HepG2 (cell line): Measurements from ENCODE around the gene SUPT6H. TPM values are rescaled to one million over a fixed set of nuclear protein-coding genes. Genes with fewer than 3 reads are reported as not detected.
A peak's percentile ranks its signal among the peaks of the same experiment; 100 is the strongest.

ENCODE experiments used
- DMAP1 ChIP-seq: IDR thresholded peaks from 2 replicates; pipeline ENCODE4 v1.6.1; 2016
- IRF2 ChIP-seq: IDR thresholded peaks from 2 replicates; pipeline ENCODE4 v1.6.1; 2018; ENCODE audit warnings: missing genetic modification reagents, missing compliant biosample characterization
- PHF5A ChIP-seq: IDR thresholded peaks from one replicate; pipeline ENCODE4 v1.6.1; 2018; ENCODE audit warnings: low read depth, missing genetic modification reagents; ENCODE audit not compliant: unreplicated experiment
- TRIM24 ChIP-seq: sonication (generic); formaldehyde crosslinking; IDR thresholded peaks from 2 replicates; pipeline ENCODE4 v1.8.0; 2022; ENCODE audit warnings: mild to moderate bottlenecking, missing genetic modification reagents
- ZFX ChIP-seq: sonication (generic); formaldehyde crosslinking; IDR thresholded peaks from 2 replicates; pipeline ENCODE4 v1.4.0; 2020; ENCODE audit warnings: mild to moderate bottlenecking, low read depth, missing genetic modification reagents, moderate library complexity
- ZNF253 ChIP-seq: sonication (generic); formaldehyde crosslinking; IDR thresholded peaks from 2 replicates; pipeline ENCODE4 v1.8.0; 2022; ENCODE audit warnings: mild to moderate bottlenecking, missing genetic modification reagents, borderline replicate concordance
- ZNF737 ChIP-seq: sonication (generic); formaldehyde crosslinking; IDR thresholded peaks from 2 replicates; pipeline ENCODE4 v1.5.0; 2020; ENCODE audit warnings: missing genetic modification reagents, mild to moderate bottlenecking, borderline replicate concordance
- polyA plus RNA-seq, 8 experiments: library from polyadenylated mRNA; depleted of rRNA in 3 of 8; stranded (reverse) in 7 of 8; unstranded in 1 of 8; fragments of >200 nt; fragmentation: Illumina TruSeq in 4 of 8; extraction: Trizol in 4 of 8; gene quantifications; 2 replicates each; pipeline versions ENCODE4 v1.2.1 to v1.2.3, GENCODE V29; 2011 to 2016; ENCODE audit warnings: low read depth in 4 of 8, missing spikeins in 1 of 8, mixed read lengths in 1 of 8; ENCODE audit not compliant: insufficient read depth in 1 of 8
- total RNA-seq, 5 experiments: library from RNA; depleted of rRNA; stranded (reverse); fragments of >200 nt; fragmentation: Illumina TruSeq; extraction: Trizol; gene quantifications; 2 replicates each; pipeline ENCODE4 v1.2.3, GENCODE V29; 2016; ENCODE audit warnings: low read depth in 1 of 5
- TF ChIP-seq, protein P1 (sequence below): sonication (generic); formaldehyde crosslinking; IDR thresholded peaks from 2 replicates; pipeline ENCODE4 v1.4.0; 2020; ENCODE audit warnings: mild to moderate bottlenecking, missing genetic modification reagents
- TF ChIP-seq, protein P2 (sequence below), 2 experiments: sonication (generic) in 1 of 2; formaldehyde crosslinking in 1 of 2; IDR thresholded peaks; 2 replicates each; pipeline versions ENCODE4 v1.4.0 to v1.6.1; 2018 to 2020; ENCODE audit warnings: missing genetic modification reagents in 2 of 2, borderline replicate concordance in 1 of 2, low read depth in 1 of 2, mild to moderate bottlenecking in 1 of 2, missing biosample characterization in 1 of 2
- TF ChIP-seq, protein P3 (sequence below): sonication (generic); formaldehyde crosslinking; IDR thresholded peaks from 2 replicates; pipeline ENCODE4 v1.4.0; 2020; ENCODE audit warnings: missing genetic modification reagents, borderline replicate concordance
- TF ChIP-seq, protein P4 (sequence below): sonication (generic); formaldehyde crosslinking; IDR thresholded peaks from 2 replicates; pipeline ENCODE4 v1.4.0; 2020; ENCODE audit warnings: missing genetic modification reagents
- TF ChIP-seq, protein P5 (sequence below): IDR thresholded peaks from 2 replicates; pipeline ENCODE4 v1.6.1; 2016; ENCODE audit warnings: control low read depth
- TF ChIP-seq, protein P6 (sequence below): sonication (generic); formaldehyde crosslinking; IDR thresholded peaks from 2 replicates; pipeline ENCODE4 v1.5.1; 2020; ENCODE audit warnings: missing genetic modification reagents, mild to moderate bottlenecking, borderline replicate concordance
- TF ChIP-seq, protein P7 (sequence below): fragments of 450-650 bp; IDR thresholded peaks from 2 replicates; pipeline ENCODE4 v1.6.1; 2016
- TF ChIP-seq, protein P8 (sequence below): IDR thresholded peaks from 2 replicates; pipeline ENCODE4 v1.6.1; 2016; ENCODE audit warnings: missing genetic modification reagents, missing compliant biosample characterization

Gene SUPT6H
- total and polyA plus RNA-seq, 2 of the 13 experiments (the other 11 are each of a cell fraction or from before 2014, with no cell fraction given) = 32.7 to 39.9 TPM

DNA sequence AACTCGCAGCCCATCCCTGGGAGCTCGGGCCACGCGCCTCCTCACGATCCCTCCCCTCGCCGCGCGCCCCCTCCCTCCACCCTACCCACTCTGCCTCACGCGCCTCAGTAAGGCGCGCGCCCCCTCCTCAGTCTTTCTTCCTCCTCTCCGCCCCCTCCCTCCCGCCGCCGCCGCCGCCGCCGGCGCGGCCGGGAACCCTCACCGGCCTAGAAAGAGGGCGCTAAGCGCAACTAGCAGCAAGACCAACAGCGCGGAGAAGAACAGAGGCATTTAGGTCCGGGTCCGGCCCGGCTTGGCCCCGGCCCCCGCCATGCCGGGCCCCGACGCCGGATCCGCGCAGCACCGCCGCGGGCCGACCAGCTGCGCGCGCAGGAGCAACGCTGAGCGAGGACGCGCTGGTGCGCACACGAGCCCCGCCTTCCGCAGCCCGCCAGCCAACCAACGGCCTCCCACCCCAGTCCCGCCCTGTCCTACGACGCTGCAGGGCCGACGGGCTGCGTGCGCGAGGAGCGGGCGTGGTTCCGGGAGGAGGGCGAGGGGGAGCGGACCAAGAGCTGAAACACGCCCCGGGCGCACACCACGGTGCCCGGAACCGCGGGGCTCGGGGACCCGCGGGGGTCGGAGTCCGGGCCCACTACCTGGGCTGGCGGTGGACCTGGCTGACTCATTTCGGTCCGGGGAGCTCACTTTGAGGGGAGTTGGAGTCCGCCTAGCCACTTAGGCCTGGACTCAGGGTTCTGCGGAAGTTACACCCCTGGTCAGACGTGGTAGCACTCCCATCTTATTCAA, 17.0 kb upstream of the SUPT6H start, which contains the start of gene BLTP2 (continued):
- TF ChIP-seq, protein P1, sequence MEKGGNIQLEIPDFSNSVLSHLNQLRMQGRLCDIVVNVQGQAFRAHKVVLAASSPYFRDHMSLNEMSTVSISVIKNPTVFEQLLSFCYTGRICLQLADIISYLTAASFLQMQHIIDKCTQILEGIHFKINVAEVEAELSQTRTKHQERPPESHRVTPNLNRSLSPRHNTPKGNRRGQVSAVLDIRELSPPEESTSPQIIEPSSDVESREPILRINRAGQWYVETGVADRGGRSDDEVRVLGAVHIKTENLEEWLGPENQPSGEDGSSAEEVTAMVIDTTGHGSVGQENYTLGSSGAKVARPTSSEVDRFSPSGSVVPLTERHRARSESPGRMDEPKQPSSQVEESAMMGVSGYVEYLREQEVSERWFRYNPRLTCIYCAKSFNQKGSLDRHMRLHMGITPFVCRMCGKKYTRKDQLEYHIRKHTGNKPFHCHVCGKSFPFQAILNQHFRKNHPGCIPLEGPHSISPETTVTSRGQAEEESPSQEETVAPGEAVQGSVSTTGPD (CRISPR knock-in tag) = no peak
- no peak for TF ChIP-seq ZNF253 (CRISPR knock-in tag)
- TF ChIP-seq, protein P2, sequence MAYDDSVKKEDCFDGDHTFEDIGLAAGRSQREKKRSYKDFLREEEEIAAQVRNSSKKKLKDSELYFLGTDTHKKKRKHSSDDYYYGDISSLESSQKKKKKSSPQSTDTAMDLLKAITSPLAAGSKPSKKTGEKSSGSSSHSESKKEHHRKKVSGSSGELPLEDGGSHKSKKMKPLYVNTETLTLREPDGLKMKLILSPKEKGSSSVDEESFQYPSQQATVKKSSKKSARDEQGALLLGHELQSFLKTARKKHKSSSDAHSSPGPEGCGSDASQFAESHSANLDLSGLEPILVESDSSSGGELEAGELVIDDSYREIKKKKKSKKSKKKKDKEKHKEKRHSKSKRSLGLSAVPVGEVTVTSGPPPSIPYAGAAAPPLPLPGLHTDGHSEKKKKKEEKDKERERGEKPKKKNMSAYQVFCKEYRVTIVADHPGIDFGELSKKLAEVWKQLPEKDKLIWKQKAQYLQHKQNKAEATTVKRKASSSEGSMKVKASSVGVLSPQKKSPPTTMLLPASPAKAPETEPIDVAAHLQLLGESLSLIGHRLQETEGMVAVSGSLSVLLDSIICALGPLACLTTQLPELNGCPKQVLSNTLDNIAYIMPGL (CRISPR knock-in tag; IDR thresholded peaks at IDR 0.05; ENCODE audit: borderline replicate concordance in 1 of 2, low read depth in 1 of 2) = peak; percentile 71 to 77; a peak in 2 of 4 replicates
- peak; percentile 78 for TF ChIP-seq DMAP1 (CRISPR knock-in tag)
- TF ChIP-seq, protein P3, sequence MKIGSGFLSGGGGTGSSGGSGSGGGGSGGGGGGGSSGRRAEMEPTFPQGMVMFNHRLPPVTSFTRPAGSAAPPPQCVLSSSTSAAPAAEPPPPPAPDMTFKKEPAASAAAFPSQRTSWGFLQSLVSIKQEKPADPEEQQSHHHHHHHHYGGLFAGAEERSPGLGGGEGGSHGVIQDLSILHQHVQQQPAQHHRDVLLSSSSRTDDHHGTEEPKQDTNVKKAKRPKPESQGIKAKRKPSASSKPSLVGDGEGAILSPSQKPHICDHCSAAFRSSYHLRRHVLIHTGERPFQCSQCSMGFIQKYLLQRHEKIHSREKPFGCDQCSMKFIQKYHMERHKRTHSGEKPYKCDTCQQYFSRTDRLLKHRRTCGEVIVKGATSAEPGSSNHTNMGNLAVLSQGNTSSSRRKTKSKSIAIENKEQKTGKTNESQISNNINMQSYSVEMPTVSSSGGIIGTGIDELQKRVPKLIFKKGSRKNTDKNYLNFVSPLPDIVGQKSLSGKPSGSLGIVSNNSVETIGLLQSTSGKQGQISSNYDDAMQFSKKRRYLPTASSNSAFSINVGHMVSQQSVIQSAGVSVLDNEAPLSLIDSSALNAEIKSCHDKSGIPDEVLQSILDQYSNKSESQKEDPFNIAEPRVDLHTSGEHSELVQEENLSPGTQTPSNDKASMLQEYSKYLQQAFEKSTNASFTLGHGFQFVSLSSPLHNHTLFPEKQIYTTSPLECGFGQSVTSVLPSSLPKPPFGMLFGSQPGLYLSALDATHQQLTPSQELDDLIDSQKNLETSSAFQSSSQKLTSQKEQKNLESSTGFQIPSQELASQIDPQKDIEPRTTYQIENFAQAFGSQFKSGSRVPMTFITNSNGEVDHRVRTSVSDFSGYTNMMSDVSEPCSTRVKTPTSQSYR (CRISPR knock-in tag) = no peak
- TF ChIP-seq IRF2 (CRISPR knock-in tag) = peak; percentile 36; the same call in 1 of the 2 replicates
- peak; percentile 30 for TF ChIP-seq PHF5A
- TF ChIP-seq, protein P4, sequence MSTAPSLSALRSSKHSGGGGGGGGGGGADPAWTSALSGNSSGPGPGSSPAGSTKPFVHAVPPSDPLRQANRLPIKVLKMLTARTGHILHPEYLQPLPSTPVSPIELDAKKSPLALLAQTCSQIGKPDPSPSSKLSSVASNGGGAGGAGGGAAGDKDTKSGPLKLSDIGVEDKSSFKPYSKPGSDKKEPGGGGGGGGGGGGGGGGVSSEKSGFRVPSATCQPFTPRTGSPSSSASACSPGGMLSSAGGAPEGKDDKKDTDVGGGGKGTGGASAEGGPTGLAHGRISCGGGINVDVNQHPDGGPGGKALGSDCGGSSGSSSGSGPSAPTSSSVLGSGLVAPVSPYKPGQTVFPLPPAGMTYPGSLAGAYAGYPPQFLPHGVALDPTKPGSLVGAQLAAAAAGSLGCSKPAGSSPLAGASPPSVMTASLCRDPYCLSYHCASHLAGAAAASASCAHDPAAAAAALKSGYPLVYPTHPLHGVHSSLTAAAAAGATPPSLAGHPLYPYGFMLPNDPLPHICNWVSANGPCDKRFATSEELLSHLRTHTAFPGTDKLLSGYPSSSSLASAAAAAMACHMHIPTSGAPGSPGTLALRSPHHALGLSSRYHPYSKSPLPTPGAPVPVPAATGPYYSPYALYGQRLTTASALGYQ (CRISPR knock-in tag) = no peak
- TF ChIP-seq ZNF737 (CRISPR knock-in tag) = no peak
- TF ChIP-seq, protein P5, sequence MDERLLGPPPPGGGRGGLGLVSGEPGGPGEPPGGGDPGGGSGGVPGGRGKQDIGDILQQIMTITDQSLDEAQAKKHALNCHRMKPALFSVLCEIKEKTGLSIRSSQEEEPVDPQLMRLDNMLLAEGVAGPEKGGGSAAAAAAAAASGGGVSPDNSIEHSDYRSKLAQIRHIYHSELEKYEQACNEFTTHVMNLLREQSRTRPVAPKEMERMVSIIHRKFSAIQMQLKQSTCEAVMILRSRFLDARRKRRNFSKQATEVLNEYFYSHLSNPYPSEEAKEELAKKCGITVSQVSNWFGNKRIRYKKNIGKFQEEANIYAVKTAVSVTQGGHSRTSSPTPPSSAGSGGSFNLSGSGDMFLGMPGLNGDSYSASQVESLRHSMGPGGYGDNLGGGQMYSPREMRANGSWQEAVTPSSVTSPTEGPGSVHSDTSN (CRISPR knock-in tag) = no peak
- TF ChIP-seq, protein P6, sequence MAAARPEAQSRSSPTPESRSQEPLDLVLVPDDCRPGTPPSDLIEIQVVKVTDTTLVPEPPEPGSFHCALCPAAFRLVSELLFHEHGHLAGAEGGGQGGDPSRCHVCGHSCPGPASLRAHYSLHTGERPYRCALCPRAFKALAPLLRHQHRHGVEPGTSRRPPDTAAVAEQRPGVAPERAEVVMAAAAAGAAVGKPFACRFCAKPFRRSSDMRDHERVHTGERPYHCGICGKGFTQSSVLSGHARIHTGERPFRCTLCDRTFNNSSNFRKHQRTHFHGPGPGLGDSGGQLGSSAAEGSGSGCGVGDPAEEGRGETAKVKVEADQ (CRISPR knock-in tag) = no peak
- TF ChIP-seq TRIM24 (CRISPR knock-in tag) = no peak
- TF ChIP-seq, protein P7, sequence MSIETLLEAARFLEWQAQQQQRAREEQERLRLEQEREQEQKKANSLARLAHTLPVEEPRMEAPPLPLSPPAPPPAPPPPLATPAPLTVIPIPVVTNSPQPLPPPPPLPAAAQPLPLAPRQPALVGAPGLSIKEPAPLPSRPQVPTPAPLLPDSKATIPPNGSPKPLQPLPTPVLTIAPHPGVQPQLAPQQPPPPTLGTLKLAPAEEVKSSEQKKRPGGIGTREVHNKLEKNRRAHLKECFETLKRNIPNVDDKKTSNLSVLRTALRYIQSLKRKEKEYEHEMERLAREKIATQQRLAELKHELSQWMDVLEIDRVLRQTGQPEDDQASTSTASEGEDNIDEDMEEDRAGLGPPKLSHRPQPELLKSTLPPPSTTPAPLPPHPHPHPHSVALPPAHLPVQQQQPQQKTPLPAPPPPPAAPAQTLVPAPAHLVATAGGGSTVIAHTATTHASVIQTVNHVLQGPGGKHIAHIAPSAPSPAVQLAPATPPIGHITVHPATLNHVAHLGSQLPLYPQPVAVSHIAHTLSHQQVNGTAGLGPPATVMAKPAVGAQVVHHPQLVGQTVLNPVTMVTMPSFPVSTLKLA = peak; percentile 60
- no peak; the same call in none of the 2 replicates for TF ChIP-seq ZFX
- TF ChIP-seq, protein P8, sequence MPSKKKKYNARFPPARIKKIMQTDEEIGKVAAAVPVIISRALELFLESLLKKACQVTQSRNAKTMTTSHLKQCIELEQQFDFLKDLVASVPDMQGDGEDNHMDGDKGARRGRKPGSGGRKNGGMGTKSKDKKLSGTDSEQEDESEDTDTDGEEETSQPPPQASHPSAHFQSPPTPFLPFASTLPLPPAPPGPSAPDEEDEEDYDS (CRISPR knock-in tag) = peak; percentile 78
